Kidney epithelial cell (primary cell): ENCODE data around the gene MAGEA3. TPM values are rescaled to one million over a fixed set of nuclear protein-coding genes. Genes with fewer than 3 reads are reported as not detected.
"Not testable (repeated sequence)": the region's sequence is repeated elsewhere in the genome, so short reads cannot be mapped to it uniquely, and the experiment has no call there.

Experiments
- DNase-seq: peaks from one replicate; pipeline ENCODE4 v3.0.0-alpha.2; 2010; ENCODE audit warnings: low read depth
- H3K27me3 ChIP-seq: 2 replicates; pipeline ENCODE4 v1.6.0; 2011; ENCODE audit warnings: low read length; ENCODE audit not compliant: control insufficient read depth, insufficient read depth
- H3K36me3 ChIP-seq: 2 replicates; pipeline ENCODE4 v1.5.1; 2011; ENCODE audit warnings: low read length; ENCODE audit not compliant: control insufficient read depth, insufficient read depth
- H3K4me3 ChIP-seq: 2 replicates; pipeline ENCODE4 v1.5.1; 2011; ENCODE audit warnings: low read depth, mild to moderate bottlenecking, control low read depth, low read length
- CTCF ChIP-seq: IDR thresholded peaks from 2 replicates; pipeline ENCODE4 v1.5.1; 2011; ENCODE audit warnings: mild to moderate bottlenecking, moderate library complexity, low read length, control low read depth, inconsistent platforms; ENCODE audit not compliant: insufficient read depth, poor library complexity, severe bottlenecking
- total RNA-seq: library from RNA; depleted of rRNA; stranded (reverse); fragments of >200 nt; gene quantifications from 2 replicates; pipeline ENCODE4 v1.2.3, GENCODE V29; 2015

Gene MAGEA3
- total RNA-seq = not detected in 2 replicates

GRCh38 chrX:152697952-152698931 is at the start of gene MAGEA3:
Gene MAGEA3 (plus strand): TSS chrX:152698794. CDS start chrX:152700833, 2,039 bp downstream.
- not testable (repeated sequence) for DNase-seq, H3K36me3 ChIP-seq, H3K27me3 ChIP-seq

GRCh38 chrX:152652060-152652459 is 46.5 kb upstream of the MAGEA3 start:
- no peak for DNase-seq
- Histone ChIP-seq H3K27me3 (no peaks in the 10 kb centered on the region), H3K36me3 (no peaks in the 10 kb centered on the region), H3K4me3 (no peak overlapping the region)
- TF ChIP-seq CTCF = no peak

More at GRCh38 chrX:152697952-152698931, at the start of gene MAGEA3:
- H3K4me3 ChIP-seq = not testable (repeated sequence)

GRCh38 chrX:152652467-152652866 is 46.1 kb upstream of the MAGEA3 start:
- Histone ChIP-seq H3K4me3 (no peak overlapping the region), H3K36me3 (no peaks in the 10 kb centered on the region), H3K27me3 (no peaks in the 10 kb centered on the region)
- TF ChIP-seq CTCF = no peak
- no peak for DNase-seq

DNA sequence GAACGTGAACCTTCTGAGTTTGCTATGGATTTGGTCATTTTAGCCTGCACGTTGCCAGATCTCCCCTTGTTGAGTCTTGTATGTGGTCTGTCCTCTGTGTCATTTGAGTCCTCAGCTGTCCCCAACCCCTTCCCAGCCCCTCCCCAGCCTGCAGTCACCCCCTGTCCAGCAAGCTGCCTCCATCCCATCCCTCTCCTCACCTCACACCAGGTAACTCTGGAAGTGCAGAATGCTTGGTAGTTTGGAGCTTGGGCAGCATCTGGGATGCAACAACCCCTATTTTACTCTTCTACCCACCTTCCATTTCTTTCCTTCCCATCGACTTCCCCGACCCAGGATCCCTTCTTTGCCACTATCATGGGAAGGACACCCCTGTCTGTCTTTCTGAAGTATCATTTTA is 42.5 kb upstream of the MAGEA3 start:
- no peak for DNase-seq
- no peak for TF ChIP-seq CTCF
- Histone ChIP-seq H3K27me3 (no peaks in the 10 kb centered on the region), H3K4me3 (no peak overlapping the region), H3K36me3 (no peaks in the 10 kb centered on the region)

DNA sequence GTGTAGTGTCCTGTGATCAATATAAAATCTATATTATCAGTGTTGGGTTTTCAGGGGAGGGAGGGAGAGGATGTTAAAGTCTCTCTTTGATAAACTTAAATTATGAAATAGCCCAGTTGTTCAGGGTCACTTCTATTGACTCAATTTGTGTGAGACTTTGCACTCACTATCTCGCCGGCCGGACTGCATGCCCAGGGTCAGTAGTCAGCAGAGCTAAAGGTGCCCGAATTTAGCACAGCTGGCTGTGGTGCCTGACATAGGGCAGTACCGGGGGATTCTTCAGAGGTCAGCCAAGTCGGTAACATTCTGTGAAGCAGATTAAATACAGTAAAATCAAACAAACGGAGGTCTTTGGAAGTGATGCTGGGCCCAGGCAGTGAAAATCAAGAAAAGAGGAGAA is 41.7 kb upstream of the MAGEA3 start:
- DNase-seq = no peak
- H3K27me3 ChIP-seq = no peaks in the 10 kb centered on the region
- no peak for TF ChIP-seq CTCF
- H3K4me3 ChIP-seq = no peak overlapping the region
- no peaks in the 10 kb centered on the region for H3K36me3 ChIP-seq

- no peak overlapping the region for H3K4me3 ChIP-seq
- no peaks in the 10 kb centered on the region for H3K36me3 ChIP-seq
- TF ChIP-seq CTCF = no peak
- DNase-seq = no peak
- H3K27me3 ChIP-seq = no peaks in the 10 kb centered on the region
Observed at GRCh38 chrX:152658302-152658701, 40.3 kb upstream of the MAGEA3 start.
